Stimulated activated CD4-positive, alpha-beta T cell treated with anti-CD3 and anti-CD28 coated beads, TNF-alpha, amount 100 ng/mL, for 24 hours (primary cell): ENCODE data around the gene GALNT16.
"Not testable (repeated sequence)": the region's sequence is repeated elsewhere in the genome, so short reads cannot be mapped to it uniquely, and the experiment has no call there.

Source experiments
- DNase-seq, 3 experiments: peaks; one replicate each; pipeline ENCODE4 v3.0.0-alpha.2; 2020; ENCODE audit warnings: low read depth in 3 of 3

GALNT16 gene

DNA sequence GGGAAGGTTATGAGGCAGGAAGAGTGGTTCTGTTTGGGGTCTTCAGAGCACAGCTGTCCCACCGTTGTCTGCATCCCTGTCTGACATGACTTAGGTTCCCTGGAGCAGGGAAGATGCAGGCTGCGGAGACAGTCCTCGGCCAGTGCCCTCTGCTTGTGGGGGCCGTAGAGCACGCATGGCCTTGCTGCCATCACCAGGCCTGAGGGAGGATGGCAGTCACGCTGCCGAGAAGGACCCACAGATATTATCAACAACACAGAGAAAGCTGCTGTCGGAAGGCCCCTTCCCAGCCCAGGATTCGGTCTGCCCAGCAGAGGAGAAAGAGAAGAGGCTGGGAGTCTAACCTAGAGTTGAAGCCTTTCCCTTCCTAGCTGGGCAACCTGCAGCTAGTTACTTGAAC lies 103.1 kb downstream of the GALNT16 start:
- no peak for DNase-seq

- no peak for DNase-seq
These were observed 104.0 kb downstream of the GALNT16 start for GRCh38 chr14:69363964-69364363.

GRCh38 chr14:69364378-69364777 lies 104.4 kb downstream of the GALNT16 start:
- no peak for DNase-seq

GRCh38 chr14:69366069-69366468 lies 106.1 kb downstream of the GALNT16 start:
- DNase-seq = no peak

DNA sequence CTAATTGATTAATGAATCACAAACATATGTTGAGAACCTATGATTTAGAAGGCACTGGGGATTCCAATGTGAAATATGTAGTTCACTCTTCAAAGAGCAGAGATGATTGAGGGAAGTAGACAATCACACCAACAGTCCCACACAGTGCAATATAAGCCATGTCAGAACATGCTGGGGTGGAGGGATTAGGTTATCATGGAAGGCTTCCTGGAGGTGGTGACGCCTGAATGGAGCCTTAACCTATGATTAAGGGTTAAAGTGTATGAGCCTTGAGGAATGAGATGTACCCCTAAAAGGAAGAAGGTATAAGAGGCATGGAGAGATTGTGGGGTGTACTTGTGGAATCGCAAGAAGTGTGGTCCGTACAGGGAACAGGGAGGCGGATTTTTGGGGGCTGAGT lies 106.8 kb downstream of the GALNT16 start:
- DNase-seq = no peak

DNA sequence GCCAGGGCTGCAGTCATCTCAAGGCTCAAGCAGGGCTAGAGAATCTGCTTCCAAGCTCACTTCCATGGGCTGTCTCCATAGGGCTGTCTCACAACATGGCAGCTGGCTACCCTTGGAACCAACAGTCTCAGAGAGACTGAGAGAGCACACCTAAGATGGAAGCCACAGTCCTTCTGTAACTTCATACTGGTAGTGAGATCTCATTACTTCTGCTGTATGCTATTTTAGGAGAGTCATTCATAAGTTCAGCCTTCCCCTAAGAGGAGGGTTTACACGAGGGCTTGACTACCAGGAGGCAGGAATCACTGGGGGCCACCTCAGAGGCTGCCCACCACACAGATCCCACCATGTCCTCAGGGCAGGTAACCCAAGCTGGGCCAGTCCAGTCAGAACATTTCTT lies 108.4 kb downstream of the GALNT16 start:
- DNase-seq = no peak

DNA sequence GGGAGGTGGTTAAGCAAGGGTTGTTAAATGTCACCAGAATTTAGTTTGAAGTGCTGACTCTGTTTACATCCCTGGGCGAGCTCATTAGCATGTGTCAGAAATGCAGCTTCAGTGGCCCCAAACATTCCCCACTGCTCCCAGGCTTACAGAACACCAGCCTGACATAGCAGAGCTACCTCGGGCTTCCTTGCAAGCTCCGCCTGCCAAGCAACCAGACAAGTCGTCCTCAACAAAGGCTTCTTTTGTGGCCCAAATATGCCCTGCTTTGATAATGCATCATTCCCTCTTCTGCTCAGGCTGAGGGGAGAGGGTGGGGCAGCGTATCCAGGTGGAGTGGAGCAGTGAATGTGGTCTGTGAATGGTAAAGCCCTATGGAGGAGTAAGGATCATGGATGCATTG lies 110.1 kb downstream of the GALNT16 start:
- no peak for DNase-seq

DNA sequence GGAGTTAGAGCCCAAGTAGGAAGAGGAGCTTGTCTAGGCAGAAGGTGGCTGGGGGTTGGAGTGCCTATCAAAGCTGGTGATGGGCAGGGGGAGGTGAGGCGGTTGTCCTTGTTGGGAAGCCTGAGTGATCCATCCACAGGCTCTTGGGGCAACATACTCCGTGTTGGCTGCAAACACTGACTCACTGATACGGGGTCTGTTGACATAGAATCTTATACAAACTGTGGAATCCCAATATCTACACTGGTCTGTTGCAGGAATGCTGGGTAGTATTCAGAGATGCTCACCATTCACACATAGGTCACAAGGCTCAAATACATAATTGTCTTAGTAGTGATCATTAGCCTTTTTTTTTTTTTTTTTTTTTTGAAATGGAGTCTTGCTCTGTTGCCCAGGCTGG lies 112.2 kb downstream of the GALNT16 start:
- no peak for DNase-seq

DNA sequence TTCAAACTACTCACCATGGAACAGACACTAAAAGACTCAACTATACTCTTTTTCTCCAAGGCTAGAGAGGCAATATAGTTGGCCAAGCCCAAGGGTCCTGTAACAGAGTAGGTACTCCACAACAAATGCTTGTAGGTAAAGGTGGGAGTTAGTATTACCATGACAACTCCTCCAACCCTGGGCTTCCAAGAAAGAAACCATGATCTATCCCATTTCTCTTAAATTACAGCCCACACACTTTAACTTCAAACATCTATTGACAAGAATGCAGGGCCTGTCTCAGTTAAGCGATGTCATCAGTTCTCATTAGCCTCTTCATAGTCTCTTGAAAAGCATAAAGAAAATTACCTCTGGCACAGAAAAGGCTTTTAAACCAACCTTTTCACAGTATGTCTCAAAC lies 113.1 kb downstream of the GALNT16 start:
- DNase-seq = no peak

GRCh38 chr14:69374235-69374634 lies 114.3 kb downstream of the GALNT16 start:
- DNase-seq = no peak

DNA sequence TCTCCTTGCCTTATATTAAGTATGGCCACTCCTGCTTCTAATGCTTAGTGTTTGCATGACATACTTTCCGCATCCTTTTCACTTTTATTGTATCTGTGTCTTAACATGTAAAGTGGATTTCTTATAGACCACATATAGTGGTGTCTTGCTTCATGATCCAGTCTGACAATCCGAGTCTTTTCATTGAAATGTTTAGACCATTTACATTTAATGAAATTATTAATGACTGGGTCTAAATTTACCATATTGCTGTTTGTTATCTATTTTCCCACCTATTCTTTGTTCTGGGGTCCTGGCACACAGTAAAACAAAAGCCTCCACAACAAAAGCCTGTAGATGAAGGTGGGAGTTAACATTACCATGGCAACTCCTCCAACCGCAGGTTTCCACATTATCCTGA lies 115.2 kb downstream of the GALNT16 start:
- DNase-seq = no peak

GRCh38 chr14:69375722-69376121 lies 115.8 kb downstream of the GALNT16 start:
- no peak for DNase-seq

- no peak for DNase-seq
These were observed 116.5 kb downstream of the GALNT16 start for GRCh38 chr14:69376439-69376838.

DNA sequence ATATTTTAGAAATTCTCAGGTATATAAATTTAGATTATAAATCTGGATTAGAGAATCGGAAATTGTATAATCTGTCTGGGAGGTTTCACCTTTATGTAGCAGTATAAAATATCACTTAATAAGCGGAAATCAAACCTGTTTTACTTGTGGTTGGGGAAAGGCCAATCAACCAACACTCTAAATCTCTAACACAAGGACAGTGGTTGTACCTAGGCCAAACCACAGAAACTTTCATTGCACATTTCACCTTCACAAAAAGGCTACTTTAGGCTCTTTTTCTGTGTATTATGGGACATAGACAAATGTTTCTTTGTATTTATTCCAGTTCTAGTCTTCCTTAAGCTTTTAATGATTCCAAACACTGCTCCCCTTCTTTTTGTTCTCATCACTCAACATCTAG lies 118.3 kb downstream of the GALNT16 start:
- no peak for DNase-seq

- DNase-seq = no peak
These were observed 127.4 kb downstream of the GALNT16 start for GRCh38 chr14:69387311-69387710.

DNA sequence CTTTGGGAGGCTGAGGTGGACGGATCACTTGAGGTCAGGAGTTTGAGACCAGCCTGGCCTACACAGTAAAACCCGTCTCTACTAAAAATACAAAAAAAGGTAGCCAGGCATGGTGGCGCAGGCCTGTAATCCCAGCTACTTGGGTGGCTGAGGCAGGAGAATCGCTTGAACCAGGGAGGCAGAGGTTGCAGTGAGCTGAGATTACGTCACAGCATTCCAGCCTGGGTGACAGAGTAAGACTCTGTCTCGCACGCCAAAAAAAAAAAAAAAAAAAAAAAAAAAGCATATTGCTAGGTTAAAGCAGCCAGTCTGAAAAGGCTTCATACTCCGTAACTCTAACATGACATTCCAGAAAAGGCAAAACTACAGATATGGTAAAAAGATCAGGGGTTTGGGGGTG lies 131.4 kb downstream of the GALNT16 start:
- DNase-seq = not testable (repeated sequence)

DNA sequence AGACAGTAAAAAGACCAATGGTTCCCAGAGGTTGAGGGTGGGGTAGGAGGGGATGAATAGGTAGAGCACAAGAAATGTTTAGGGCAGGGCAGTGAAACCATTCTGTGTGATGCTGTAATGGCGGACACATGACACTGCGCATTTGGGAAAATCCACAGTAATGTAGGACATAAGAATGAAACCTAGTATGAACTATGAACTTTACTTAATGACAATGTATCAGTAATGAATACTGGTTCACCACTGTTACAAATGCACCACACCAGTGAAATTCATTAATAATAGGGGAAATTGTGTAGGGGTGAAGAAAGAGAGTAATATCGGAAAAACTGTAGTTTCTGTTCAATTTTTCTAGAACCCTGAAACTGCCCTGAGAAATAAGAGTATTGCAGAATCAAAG lies 132.5 kb downstream of the GALNT16 start:
- no peak for DNase-seq

- DNase-seq = no peak
These were observed 136.0 kb downstream of the GALNT16 start for GRCh38 chr14:69395929-69396328.

DNA sequence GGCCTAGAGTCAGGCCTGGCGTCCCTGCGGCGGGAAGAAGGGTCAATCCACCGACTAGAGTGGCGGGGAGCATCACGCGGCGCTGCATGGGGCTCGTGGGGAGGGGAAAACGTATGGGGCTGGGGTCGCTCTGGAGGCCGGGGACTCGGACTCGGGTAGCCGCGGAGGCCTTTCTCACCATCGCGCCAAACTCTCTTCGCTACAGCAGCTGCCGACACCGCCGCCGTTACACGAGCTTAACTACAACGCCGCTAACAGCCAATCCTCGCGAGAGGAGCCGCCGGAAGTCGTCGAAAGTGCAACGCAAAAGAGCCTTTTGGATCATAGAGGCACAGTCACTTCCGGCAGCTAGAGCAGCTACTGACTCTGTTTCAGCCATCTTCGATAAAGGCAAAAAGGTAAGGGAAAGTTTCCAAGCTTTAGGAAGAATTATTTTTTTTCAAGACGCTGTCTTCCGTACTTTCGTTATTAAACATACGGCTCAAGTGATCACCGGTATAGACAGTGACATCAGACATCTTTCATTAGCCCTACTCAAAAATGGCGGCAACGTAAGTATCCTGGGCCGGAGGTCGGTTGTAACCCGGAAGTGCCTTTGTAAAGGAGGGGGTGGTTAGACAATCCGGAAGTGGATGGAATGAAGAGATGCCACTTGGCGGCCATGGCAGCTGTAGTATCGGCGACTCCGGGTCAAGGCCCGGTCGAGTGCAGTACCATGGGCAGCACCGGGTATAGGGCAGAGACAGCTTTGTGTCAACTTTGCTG lies 138.3 kb downstream of the GALNT16 start, which contains the start of the genes ERH and SLC39A9:
TSS of gene ERH (minus strand) at position 247 of the 765 bp plus-strand sequence. CDS start at position 181, 66 bp downstream.
TSS of gene SLC39A9 (plus strand) at position 640 of the 765 bp plus-strand sequence. CDS start 678 bp downstream, outside the sequence.
- DNase-seq = peak; percentile 84 to 93 (median 91)

- DNase-seq = peak in 1 of 3 experiments; percentile 24
These were observed 138.9 kb downstream of the GALNT16 start for GRCh38 chr14:69398818-69399210.

DNA sequence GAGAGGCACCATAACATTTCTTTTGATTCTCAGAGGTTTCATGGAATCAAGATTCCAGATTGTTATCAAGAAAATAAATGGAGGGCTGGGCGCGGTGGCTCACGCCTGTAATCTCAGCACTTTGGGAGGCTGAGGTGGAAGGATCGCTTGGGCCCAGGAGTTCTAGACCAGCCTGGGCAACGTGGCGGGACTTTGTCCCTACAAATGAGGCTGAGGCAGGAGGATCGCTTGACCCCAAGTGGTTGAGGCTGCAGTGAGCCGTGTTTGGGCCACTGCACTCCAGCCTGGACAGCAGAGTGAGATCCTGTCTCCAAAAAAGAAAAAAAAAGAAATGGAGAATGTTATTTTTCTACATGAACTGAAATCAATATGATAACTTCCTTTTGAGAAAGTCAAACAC lies 139.8 kb downstream of the GALNT16 start:
- DNase-seq = no peak

- DNase-seq = no peak
These were observed 140.2 kb downstream of the GALNT16 start for GRCh38 chr14:69400154-69400553.

GRCh38 chr14:69401841-69402240 lies 141.9 kb downstream of the GALNT16 start:
- no peak for DNase-seq

DNA sequence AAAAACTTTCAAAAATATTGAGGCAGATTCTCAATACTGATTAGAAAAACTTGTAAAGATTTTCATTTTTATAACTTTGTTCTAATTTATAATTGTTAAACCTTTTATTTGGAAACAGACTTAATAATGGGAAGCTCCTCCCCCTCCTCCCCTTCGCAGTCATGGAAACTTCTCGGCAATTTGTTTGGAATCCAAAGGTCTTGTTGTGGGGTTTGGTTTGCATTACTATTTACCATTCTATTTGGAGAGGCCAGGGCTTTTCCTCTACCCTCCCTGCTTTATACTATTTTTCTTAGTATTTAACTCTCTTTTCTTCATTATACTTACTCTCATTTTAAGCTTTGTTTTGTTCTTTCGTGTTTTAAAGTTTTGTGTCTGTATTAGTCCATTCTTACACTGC lies 144.5 kb downstream of the GALNT16 start:
- DNase-seq = no peak
